Glomerular endothelial cell (primary cell): ENCODE data around the gene TUBB4B. TPM values are rescaled to one million over a fixed set of nuclear protein-coding genes. Genes with fewer than 3 reads are reported as not detected.

Experiments
- DNase-seq: peaks from one replicate; pipeline ENCODE4 v3.0.0-alpha.2; 2011; ENCODE audit warnings: low read depth, low spot score; ENCODE audit errors: extremely low read depth
- total RNA-seq: library from RNA; depleted of rRNA; stranded (reverse); fragments of >200 nt; gene quantifications from 2 replicates; pipeline ENCODE4 v1.2.3, GENCODE V29; 2015

The TUBB4B gene
- total RNA-seq, 1 donor from 2014 or later, result 427 TPM

- no peak for DNase-seq
Observed at GRCh38 chr9:137211532-137211931, 29.6 kb upstream of the TUBB4B start.

GRCh38 chr9:137212520-137212919, 28.6 kb upstream of the TUBB4B start:
- no peak for DNase-seq

- no peak for DNase-seq
Observed at GRCh38 chr9:137213160-137214060, 27.7 kb upstream of the TUBB4B start.

- no peak for DNase-seq
Observed at GRCh38 chr9:137214620-137215019, 26.5 kb upstream of the TUBB4B start.

- DNase-seq, result no peak
Observed at GRCh38 chr9:137215196-137215986, 25.7 kb upstream of the TUBB4B start.

- no peak for DNase-seq
Observed at GRCh38 chr9:137216188-137216965, 24.7 kb upstream of the TUBB4B start.

- no peak for DNase-seq
Observed at GRCh38 chr9:137217276-137218211, 23.5 kb upstream of the TUBB4B start.

GRCh38 chr9:137218212-137218753, 22.8 kb upstream of the TUBB4B start:
- DNase-seq, result no peak

- DNase-seq, result no peak
Observed at GRCh38 chr9:137218754-137219271, 22.3 kb upstream of the TUBB4B start.

GRCh38 chr9:137219757-137220316, 21.2 kb upstream of the TUBB4B start:
- no peak for DNase-seq

GRCh38 chr9:137220317-137221094, 20.6 kb upstream of the TUBB4B start:
- DNase-seq, result no peak

- no peak for DNase-seq
Observed at GRCh38 chr9:137221095-137221505, 20.0 kb upstream of the TUBB4B start.

GRCh38 chr9:137221506-137222111, 19.5 kb upstream of the TUBB4B start:
- DNase-seq, result no peak

- DNase-seq, result no peak
Observed at GRCh38 chr9:137222190-137223077, 18.7 kb upstream of the TUBB4B start, which contains the start of gene RNF208. TSS of gene RNF208 (minus strand) at chr9:137222240. CDS start at chr9:137221212, 1,028 bp downstream.

GRCh38 chr9:137223078-137223970, 17.8 kb upstream of the TUBB4B start:
- peak; percentile 91 for DNase-seq
